Liver (tissue), 9 donors: ENCODE results near the gene FER1L5. TPM values are rescaled to one million over a fixed set of nuclear protein-coding genes. Genes with fewer than 3 reads are reported as not detected.

ENCODE experiments used
- DNase-seq: peaks from one replicate; pipeline ENCODE4 v3.0.0-alpha.2; 2017; ENCODE audit warnings: low spot score
- H3K27ac ChIP-seq, 2 donors: one replicate each; pipeline ENCODE4 v1.7.0; 2013; ENCODE audit warnings: inconsistent platforms in 2 of 2, low read length in 2 of 2, control low read depth in 1 of 2, low read depth in 1 of 2, mild to moderate bottlenecking in 1 of 2
- H3K27me3 ChIP-seq, 4 donors: one replicate each; pipeline versions ENCODE4 v1.6.1 to v1.7.0; 2013; ENCODE audit warnings: low read length in 3 of 4, inconsistent platforms in 1 of 4, mild to moderate bottlenecking in 1 of 4, moderate library complexity in 1 of 4; ENCODE audit not compliant: control insufficient read depth in 4 of 4, insufficient read depth in 4 of 4
- H3K36me3 ChIP-seq, 4 donors: one replicate each; pipeline versions ENCODE4 v1.6.1 to v1.7.0; 2013; ENCODE audit warnings: low read length in 3 of 4, mild to moderate bottlenecking in 3 of 4, low read depth in 1 of 4, moderate library complexity in 1 of 4; ENCODE audit not compliant: control insufficient read depth in 4 of 4, insufficient read depth in 3 of 4
- H3K4me1 ChIP-seq, 4 donors: one replicate each; pipeline versions ENCODE4 v1.6.1 to v1.7.0; 2013; ENCODE audit warnings: low read length in 3 of 4, mild to moderate bottlenecking in 3 of 4, moderate library complexity in 1 of 4; ENCODE audit not compliant: control insufficient read depth in 4 of 4, insufficient read depth in 4 of 4
- H3K4me3 ChIP-seq, 3 donors: one replicate each; pipeline versions ENCODE4 v1.6.1 to v1.7.0; 2013; ENCODE audit warnings: low read length in 3 of 3, control low read depth in 1 of 3, low read depth in 1 of 3, mild to moderate bottlenecking in 1 of 3
- H3K9ac ChIP-seq, 2 donors: one replicate each; pipeline ENCODE4 v1.7.0; 2013; ENCODE audit warnings: low read length in 2 of 2, mild to moderate bottlenecking in 2 of 2, moderate library complexity in 2 of 2, control low read depth in 1 of 2, low read depth in 1 of 2
- H3K9me3 ChIP-seq, 4 donors: one replicate each; pipeline versions ENCODE4 v1.6.1 to v1.7.0; 2013; ENCODE audit warnings: low read length in 3 of 4; ENCODE audit not compliant: control insufficient read depth in 4 of 4
- EGR1 ChIP-seq, 2 donors: IDR thresholded peaks; 2 replicates each; pipeline ENCODE4 v1.6.1; 2016 to 2018; ENCODE audit warnings: antibody characterized with exemption in 2 of 2, low read depth in 2 of 2
- FOXA1 ChIP-seq: IDR thresholded peaks from 2 replicates; pipeline ENCODE4 v1.6.1; 2016; ENCODE audit warnings: antibody characterized with exemption
- FOXA2 ChIP-seq: IDR thresholded peaks from 2 replicates; pipeline ENCODE4 v1.6.1; 2016; ENCODE audit warnings: antibody characterized with exemption
- GABPA ChIP-seq, 2 donors: IDR thresholded peaks in 1 of 2; conservative IDR thresholded peaks in 1 of 2; 2 replicates each; pipeline ENCODE4 v1.6.1; 2016; ENCODE audit warnings: antibody characterized with exemption in 2 of 2, mild to moderate bottlenecking in 1 of 2, moderate library complexity in 1 of 2
- HNF4A ChIP-seq, 2 donors: conservative IDR thresholded peaks; 2 replicates each; pipeline ENCODE4 v1.6.1; 2016; ENCODE audit warnings: antibody characterized with exemption in 2 of 2, mild to moderate bottlenecking in 2 of 2
- HNF4G ChIP-seq: IDR thresholded peaks from 2 replicates; pipeline ENCODE4 v1.6.1; 2016; ENCODE audit warnings: antibody characterized with exemption
- JUND ChIP-seq, 2 donors: IDR thresholded peaks; 2 replicates each; pipeline ENCODE4 v1.6.1; 2016; ENCODE audit warnings: antibody characterized with exemption in 2 of 2
- NR2F2 ChIP-seq: IDR thresholded peaks from 2 replicates; pipeline ENCODE4 v1.6.1; 2016; ENCODE audit warnings: antibody characterized with exemption
- RAD21 ChIP-seq, 2 donors: IDR thresholded peaks; 2 replicates each; pipeline ENCODE4 v1.6.1; 2016; ENCODE audit warnings: antibody characterized with exemption in 2 of 2, mild to moderate bottlenecking in 2 of 2
- RXRA ChIP-seq, 2 donors: IDR thresholded peaks; 2 replicates each; pipeline ENCODE4 v1.6.1; 2017 to 2018; ENCODE audit warnings: antibody characterized with exemption in 2 of 2, mild to moderate bottlenecking in 1 of 2
- SP1 ChIP-seq: IDR thresholded peaks from 2 replicates; pipeline ENCODE4 v1.6.1; 2018; ENCODE audit warnings: antibody characterized with exemption, mild to moderate bottlenecking
- TAF1 ChIP-seq: conservative IDR thresholded peaks from 2 replicates; pipeline ENCODE4 v1.6.1; 2016; ENCODE audit warnings: antibody characterized with exemption, mild to moderate bottlenecking
- YY1 ChIP-seq: IDR thresholded peaks from 2 replicates; pipeline ENCODE4 v1.6.1; 2016; ENCODE audit warnings: antibody characterized with exemption, mild to moderate bottlenecking
- WGBS: extraction: QIAGEN DNeasy Blood & Tissue Kit; methylation state at CpG from one replicate; pipeline ENCODE4 v1.1.7; 2013; 5-methylcytosine and 5-hydroxymethylcytosine counted together
- polyA plus RNA-seq, 2 donors: library from polyadenylated mRNA; stranded (reverse) in 1 of 2; unstranded in 1 of 2; fragments of 200-250 nt in 1 of 2; fragments of >200 nt in 1 of 2; fragmentation: Nextera tagmentation in 1 of 2; extraction: Ambion mirVana in 1 of 2; gene quantifications; one replicate each; pipeline versions ENCODE4 v1.2.1 to v1.2.3, GENCODE V29; 2013 to 2015
- total RNA-seq, 2 donors: library from RNA; depleted of rRNA; stranded (reverse); fragments of >200 nt; gene quantifications; one replicate each; pipeline ENCODE4 v1.2.3, GENCODE V29; 2014
- TF ChIP-seq, protein P1 (sequence below): IDR thresholded peaks from 2 replicates; pipeline ENCODE4 v1.6.1; 2016; ENCODE audit warnings: antibody characterized with exemption, mild to moderate bottlenecking
- TF ChIP-seq, protein P2 (sequence below): IDR thresholded peaks from 2 replicates; pipeline ENCODE4 v1.6.1; 2016; ENCODE audit warnings: antibody characterized with exemption
- TF ChIP-seq, protein P3 (sequence below): IDR thresholded peaks from 2 replicates; pipeline ENCODE4 v1.6.1; 2016; ENCODE audit warnings: antibody characterized with exemption
- TF ChIP-seq, protein P4 (sequence below): IDR thresholded peaks from 2 replicates; pipeline ENCODE4 v1.6.1; 2016; ENCODE audit warnings: antibody characterized with exemption
- TF ChIP-seq, protein P5 (sequence below): fragments of 150-350 bp; IDR thresholded peaks from 2 replicates; pipeline ENCODE4 v1.5.1; 2017; ENCODE audit warnings: improper control_type of control experiment, low read depth, low read length; ENCODE audit not compliant: missing input control
- donor health status: healthy.
- donor health status: healthy.
- donor health status: healthy.
- donor health status: healthy.
- donor health status: healthy.

FER1L5 gene
- total and polyA plus RNA-seq, 4 donors: under 0.01 TPM; not detected in 3

DNA sequence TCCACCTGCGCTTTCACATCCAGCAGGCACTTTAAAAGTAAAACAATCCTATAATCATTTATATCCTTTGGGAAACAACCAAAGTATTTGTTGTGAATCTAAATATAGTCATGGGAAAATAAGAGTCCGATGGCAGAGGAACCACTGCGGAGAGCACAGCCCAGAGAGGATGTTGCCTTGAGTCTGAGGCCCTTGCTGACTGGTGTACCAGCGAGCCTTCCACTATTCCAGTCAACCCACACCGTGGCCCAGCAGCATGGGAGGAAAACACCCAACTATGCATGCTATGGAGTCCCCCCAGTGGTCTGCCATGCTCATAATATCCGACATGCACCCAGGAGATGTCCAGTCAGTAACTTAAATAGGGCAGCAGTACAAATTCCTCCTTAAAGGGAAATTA is 26.0 kb upstream of the FER1L5 start:
- 91% methylated on average over 6 of the region's 6 CpGs for WGBS

More for the DNA sequence above, 26.0 kb upstream of the FER1L5 start:
- H3K27me3 ChIP-seq: no peaks in the 10 kb centered on the region
- no peak overlapping the region for H3K27ac ChIP-seq
- DNase-seq: no peak
- TF ChIP-seq RXRA (IDR thresholded peaks at IDR 0.05) (no peak), RAD21 (IDR thresholded peaks at IDR 0.05) (no peak), EGR1 (IDR thresholded peaks at IDR 0.05; ENCODE audit: low read depth in 2 of 2) (no peak), TAF1 (no peak), JUND (IDR thresholded peaks at IDR 0.05) (no peak), YY1 (no peak), GABPA (IDR thresholded peaks at IDR 0.05 in 1 of 2, conservative IDR thresholded peaks at IDR 0.05 in 1 of 2) (no peak), HNF4A (conservative IDR thresholded peaks at IDR 0.05) (no peak), SP1 (no peak), HNF4G (no peak), FOXA1 (no peak), NR2F2 (no peak), FOXA2 (no peak)
- TF ChIP-seq, protein P1, sequence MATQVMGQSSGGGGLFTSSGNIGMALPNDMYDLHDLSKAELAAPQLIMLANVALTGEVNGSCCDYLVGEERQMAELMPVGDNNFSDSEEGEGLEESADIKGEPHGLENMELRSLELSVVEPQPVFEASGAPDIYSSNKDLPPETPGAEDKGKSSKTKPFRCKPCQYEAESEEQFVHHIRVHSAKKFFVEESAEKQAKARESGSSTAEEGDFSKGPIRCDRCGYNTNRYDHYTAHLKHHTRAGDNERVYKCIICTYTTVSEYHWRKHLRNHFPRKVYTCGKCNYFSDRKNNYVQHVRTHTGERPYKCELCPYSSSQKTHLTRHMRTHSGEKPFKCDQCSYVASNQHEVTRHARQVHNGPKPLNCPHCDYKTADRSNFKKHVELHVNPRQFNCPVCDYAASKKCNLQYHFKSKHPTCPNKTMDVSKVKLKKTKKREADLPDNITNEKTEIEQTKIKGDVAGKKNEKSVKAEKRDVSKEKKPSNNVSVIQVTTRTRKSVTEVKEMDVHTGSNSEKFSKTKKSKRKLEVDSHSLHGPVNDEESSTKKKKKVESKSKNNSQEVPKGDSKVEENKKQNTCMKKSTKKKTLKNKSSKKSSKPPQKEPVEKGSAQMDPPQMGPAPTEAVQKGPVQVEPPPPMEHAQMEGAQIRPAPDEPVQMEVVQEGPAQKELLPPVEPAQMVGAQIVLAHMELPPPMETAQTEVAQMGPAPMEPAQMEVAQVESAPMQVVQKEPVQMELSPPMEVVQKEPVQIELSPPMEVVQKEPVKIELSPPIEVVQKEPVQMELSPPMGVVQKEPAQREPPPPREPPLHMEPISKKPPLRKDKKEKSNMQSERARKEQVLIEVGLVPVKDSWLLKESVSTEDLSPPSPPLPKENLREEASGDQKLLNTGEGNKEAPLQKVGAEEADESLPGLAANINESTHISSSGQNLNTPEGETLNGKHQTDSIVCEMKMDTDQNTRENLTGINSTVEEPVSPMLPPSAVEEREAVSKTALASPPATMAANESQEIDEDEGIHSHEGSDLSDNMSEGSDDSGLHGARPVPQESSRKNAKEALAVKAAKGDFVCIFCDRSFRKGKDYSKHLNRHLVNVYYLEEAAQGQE: no peak
- TF ChIP-seq, protein P2, sequence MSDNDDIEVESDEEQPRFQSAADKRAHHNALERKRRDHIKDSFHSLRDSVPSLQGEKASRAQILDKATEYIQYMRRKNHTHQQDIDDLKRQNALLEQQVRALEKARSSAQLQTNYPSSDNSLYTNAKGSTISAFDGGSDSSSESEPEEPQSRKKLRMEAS: no peak
- TF ChIP-seq, protein P3, sequence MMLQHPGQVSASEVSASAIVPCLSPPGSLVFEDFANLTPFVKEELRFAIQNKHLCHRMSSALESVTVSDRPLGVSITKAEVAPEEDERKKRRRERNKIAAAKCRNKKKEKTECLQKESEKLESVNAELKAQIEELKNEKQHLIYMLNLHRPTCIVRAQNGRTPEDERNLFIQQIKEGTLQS: no peak
- TF ChIP-seq, protein P4, sequence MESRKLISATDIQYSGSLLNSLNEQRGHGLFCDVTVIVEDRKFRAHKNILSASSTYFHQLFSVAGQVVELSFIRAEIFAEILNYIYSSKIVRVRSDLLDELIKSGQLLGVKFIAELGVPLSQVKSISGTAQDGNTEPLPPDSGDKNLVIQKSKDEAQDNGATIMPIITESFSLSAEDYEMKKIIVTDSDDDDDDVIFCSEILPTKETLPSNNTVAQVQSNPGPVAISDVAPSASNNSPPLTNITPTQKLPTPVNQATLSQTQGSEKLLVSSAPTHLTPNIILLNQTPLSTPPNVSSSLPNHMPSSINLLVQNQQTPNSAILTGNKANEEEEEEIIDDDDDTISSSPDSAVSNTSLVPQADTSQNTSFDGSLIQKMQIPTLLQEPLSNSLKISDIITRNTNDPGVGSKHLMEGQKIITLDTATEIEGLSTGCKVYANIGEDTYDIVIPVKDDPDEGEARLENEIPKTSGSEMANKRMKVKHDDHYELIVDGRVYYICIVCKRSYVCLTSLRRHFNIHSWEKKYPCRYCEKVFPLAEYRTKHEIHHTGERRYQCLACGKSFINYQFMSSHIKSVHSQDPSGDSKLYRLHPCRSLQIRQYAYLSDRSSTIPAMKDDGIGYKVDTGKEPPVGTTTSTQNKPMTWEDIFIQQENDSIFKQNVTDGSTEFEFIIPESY: no peak
- TF ChIP-seq, protein P5, sequence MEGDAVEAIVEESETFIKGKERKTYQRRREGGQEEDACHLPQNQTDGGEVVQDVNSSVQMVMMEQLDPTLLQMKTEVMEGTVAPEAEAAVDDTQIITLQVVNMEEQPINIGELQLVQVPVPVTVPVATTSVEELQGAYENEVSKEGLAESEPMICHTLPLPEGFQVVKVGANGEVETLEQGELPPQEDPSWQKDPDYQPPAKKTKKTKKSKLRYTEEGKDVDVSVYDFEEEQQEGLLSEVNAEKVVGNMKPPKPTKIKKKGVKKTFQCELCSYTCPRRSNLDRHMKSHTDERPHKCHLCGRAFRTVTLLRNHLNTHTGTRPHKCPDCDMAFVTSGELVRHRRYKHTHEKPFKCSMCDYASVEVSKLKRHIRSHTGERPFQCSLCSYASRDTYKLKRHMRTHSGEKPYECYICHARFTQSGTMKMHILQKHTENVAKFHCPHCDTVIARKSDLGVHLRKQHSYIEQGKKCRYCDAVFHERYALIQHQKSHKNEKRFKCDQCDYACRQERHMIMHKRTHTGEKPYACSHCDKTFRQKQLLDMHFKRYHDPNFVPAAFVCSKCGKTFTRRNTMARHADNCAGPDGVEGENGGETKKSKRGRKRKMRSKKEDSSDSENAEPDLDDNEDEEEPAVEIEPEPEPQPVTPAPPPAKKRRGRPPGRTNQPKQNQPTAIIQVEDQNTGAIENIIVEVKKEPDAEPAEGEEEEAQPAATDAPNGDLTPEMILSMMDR: no peak
- H3K9me3 ChIP-seq: no peaks in the 10 kb centered on the region
- H3K36me3 ChIP-seq: peaks cover 6 to 28% (median 17%) of the 10 kb centered on the region in 4 donors
- H3K4me3 ChIP-seq: no peak overlapping the region
- no peak overlapping the region for H3K9ac ChIP-seq
- H3K4me1 ChIP-seq: peaks cover 6 to 15% (median 9%) of the 10 kb centered on the region in 4 donors
